Daoy (cell line): ENCODE data around the gene UBAP1. TPM values are rescaled to one million over a fixed set of nuclear protein-coding genes. Genes with fewer than 3 reads are reported as not detected.
"Not testable (repeated sequence)": the region's sequence is repeated elsewhere in the genome, so short reads cannot be mapped to it uniquely, and the experiment has no call there.

Experiments used
- DNase-seq: peaks from one replicate; pipeline ENCODE4 v3.0.0-alpha.2; 2015; ENCODE audit warnings: low read depth
- total RNA-seq: library from RNA; depleted of rRNA; stranded (reverse); fragments of >200 nt; shearing (Covaris generic); gene quantifications from 2 replicates; pipeline ENCODE4 v1.2.3, GENCODE V29; 2014; rRNA removed

UBAP1 gene
- total RNA-seq = 15.5 and 23.5 TPM in 2 replicates

- peak; percentile 100 for DNase-seq
Measured at GRCh38 chr9:34178436-34179212, at the start of gene UBAP1. Gene UBAP1, plus strand, starts transcription at chr9:34179043. Its CDS starts 41,872 bp downstream, at chr9:34220915.

GRCh38 chr9:34131571-34131970 lies 47.3 kb upstream of the UBAP1 start:
- no peak for DNase-seq

GRCh38 chr9:34133436-34133949 lies 45.4 kb upstream of the UBAP1 start:
- no peak for DNase-seq

- DNase-seq = no peak
Measured at GRCh38 chr9:34134521-34134920, 44.3 kb upstream of the UBAP1 start.

- DNase-seq = not testable (repeated sequence)
Measured at GRCh38 chr9:34138644-34139043, 40.2 kb upstream of the UBAP1 start.

- peak; percentile 90 for DNase-seq
Measured at GRCh38 chr9:34139477-34140146, 39.2 kb upstream of the UBAP1 start.

GRCh38 chr9:34140853-34141252 lies 38.0 kb upstream of the UBAP1 start:
- no peak for DNase-seq

GRCh38 chr9:34143116-34143515 lies 35.7 kb upstream of the UBAP1 start:
- DNase-seq = no peak

GRCh38 chr9:34145165-34145564 lies 33.7 kb upstream of the UBAP1 start:
- peak; percentile 20 for DNase-seq

GRCh38 chr9:34151398-34151797 lies 27.4 kb upstream of the UBAP1 start:
- no peak for DNase-seq

- no peak for DNase-seq
Measured at GRCh38 chr9:34154057-34154456, 24.8 kb upstream of the UBAP1 start.

GRCh38 chr9:34157318-34157717 lies 21.5 kb upstream of the UBAP1 start:
- no peak for DNase-seq

GRCh38 chr9:34157898-34158297 lies 20.9 kb upstream of the UBAP1 start:
- no peak for DNase-seq

- peak; percentile 88 for DNase-seq
Measured at GRCh38 chr9:34158362-34158869, 20.4 kb upstream of the UBAP1 start.

GRCh38 chr9:34163434-34163833 lies 15.4 kb upstream of the UBAP1 start:
- DNase-seq = no peak

GRCh38 chr9:34169125-34169524 lies 9.7 kb upstream of the UBAP1 start:
- no peak for DNase-seq

- no peak for DNase-seq
Measured at GRCh38 chr9:34170237-34170991, 8.4 kb upstream of the UBAP1 start.

- no peak for DNase-seq
Measured at GRCh38 chr9:34171753-34172535, 6.9 kb upstream of the UBAP1 start.

- no peak for DNase-seq
Measured at GRCh38 chr9:34176089-34176488, 2.8 kb upstream of the UBAP1 start.

- no peak for DNase-seq
Measured at GRCh38 chr9:34177593-34178435, 1.0 kb upstream of the UBAP1 start.
